ENCODE data around the gene OSBP2.

DNA sequence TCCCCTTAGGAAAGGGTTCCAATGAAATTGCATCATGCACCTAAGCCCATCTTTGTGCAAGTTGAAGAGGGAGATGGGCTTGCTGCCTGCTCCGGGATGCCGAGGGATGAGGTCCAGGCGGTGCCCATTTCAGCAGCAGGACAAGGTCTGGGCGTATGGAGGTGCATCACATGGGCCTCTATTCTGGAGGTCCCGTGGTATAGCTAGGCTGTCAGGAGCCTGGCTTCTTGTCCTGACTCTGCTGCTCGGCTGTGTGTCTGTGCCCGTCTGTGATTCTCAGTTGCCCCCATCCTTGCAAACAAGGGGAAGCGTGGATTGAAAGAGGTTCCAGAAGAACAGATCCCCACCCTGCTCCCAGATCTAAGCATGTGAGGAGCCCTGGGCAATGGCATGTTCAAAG, 130.0 kb downstream of the OSBP2 start:
- TF ChIP-seq, protein P1, sequence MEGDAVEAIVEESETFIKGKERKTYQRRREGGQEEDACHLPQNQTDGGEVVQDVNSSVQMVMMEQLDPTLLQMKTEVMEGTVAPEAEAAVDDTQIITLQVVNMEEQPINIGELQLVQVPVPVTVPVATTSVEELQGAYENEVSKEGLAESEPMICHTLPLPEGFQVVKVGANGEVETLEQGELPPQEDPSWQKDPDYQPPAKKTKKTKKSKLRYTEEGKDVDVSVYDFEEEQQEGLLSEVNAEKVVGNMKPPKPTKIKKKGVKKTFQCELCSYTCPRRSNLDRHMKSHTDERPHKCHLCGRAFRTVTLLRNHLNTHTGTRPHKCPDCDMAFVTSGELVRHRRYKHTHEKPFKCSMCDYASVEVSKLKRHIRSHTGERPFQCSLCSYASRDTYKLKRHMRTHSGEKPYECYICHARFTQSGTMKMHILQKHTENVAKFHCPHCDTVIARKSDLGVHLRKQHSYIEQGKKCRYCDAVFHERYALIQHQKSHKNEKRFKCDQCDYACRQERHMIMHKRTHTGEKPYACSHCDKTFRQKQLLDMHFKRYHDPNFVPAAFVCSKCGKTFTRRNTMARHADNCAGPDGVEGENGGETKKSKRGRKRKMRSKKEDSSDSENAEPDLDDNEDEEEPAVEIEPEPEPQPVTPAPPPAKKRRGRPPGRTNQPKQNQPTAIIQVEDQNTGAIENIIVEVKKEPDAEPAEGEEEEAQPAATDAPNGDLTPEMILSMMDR (IDR thresholded peaks at IDR 0.05) = no peak
- TF ChIP-seq POLR2A (IDR thresholded peaks at IDR 0.05) = no peak
